Measurements from ENCODE around the gene STAM2.

DNA sequence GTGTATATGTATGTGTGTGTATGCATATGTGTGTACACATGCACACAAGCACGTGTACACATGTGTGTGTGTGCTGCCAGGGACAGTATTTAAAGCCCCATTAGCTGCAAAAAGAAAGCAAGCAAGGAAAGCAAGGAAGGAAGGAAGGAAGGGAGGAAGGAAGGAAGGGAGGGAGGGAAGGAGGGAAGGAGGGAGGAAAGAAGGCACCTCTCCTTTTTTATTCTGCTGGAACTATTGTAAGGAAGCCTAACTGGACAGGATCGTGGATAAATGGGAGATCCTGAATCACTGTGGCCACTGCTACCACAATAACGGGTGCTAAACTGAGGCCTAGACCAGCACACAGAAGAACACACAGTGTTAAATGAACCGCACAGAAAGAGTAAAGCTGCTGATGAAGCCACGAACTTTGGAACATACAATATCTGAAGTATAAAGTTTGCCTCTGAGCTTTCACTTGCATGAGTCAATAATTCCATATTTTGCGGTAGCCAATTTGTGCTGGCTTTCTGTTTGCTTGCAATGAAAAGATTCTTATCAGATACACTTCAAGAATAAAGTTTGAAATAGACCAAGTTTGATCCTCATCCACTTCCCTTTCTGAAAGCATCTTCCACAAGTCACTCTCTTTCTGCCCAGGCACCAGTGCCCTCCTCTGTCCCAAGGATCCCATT, 92.2 kb downstream of the STAM2 start:
- TF ChIP-seq, protein P1, sequence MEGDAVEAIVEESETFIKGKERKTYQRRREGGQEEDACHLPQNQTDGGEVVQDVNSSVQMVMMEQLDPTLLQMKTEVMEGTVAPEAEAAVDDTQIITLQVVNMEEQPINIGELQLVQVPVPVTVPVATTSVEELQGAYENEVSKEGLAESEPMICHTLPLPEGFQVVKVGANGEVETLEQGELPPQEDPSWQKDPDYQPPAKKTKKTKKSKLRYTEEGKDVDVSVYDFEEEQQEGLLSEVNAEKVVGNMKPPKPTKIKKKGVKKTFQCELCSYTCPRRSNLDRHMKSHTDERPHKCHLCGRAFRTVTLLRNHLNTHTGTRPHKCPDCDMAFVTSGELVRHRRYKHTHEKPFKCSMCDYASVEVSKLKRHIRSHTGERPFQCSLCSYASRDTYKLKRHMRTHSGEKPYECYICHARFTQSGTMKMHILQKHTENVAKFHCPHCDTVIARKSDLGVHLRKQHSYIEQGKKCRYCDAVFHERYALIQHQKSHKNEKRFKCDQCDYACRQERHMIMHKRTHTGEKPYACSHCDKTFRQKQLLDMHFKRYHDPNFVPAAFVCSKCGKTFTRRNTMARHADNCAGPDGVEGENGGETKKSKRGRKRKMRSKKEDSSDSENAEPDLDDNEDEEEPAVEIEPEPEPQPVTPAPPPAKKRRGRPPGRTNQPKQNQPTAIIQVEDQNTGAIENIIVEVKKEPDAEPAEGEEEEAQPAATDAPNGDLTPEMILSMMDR (IDR thresholded peaks at IDR 0.05), result no peak
- TF ChIP-seq POLR2AphosphoS5 (IDR thresholded peaks at IDR 0.05; ENCODE audit: insufficient read depth in 1 of 2, low read depth in 1 of 2), result no peak

All from vagina (tissue), 2 donors.